ENCODE data around the gene KRT31.
"Not testable (repeated sequence)": the region's sequence is repeated elsewhere in the genome, so short reads cannot be mapped to it uniquely, and the experiment has no call there.

Gene KRT31

GRCh38 chr17:41396996-41397660 lies at the start of gene KRT31:
TSS of gene KRT31 (minus strand) at chr17:41397608. CDS start at chr17:41397539, 69 bp downstream.
- peak; percentile 60 for DNase-seq

GRCh38 chr17:41446806-41447205 lies 49.4 kb upstream of the KRT31 start:
- DNase-seq = no peak

GRCh38 chr17:41444640-41445039 lies 47.2 kb upstream of the KRT31 start:
- DNase-seq = no peak

GRCh38 chr17:41444186-41444585 lies 46.8 kb upstream of the KRT31 start:
- no peak for DNase-seq

- DNase-seq = no peak
Observed at GRCh38 chr17:41442739-41443138, 45.3 kb upstream of the KRT31 start.

GRCh38 chr17:41440531-41441033 lies 43.2 kb upstream of the KRT31 start, which contains the start of gene KRT38:
TSS of gene KRT38 (minus strand) at chr17:41440983. CDS start at chr17:41440921, 62 bp downstream.
- DNase-seq = no peak

- DNase-seq = no peak
Observed at GRCh38 chr17:41439375-41439774, 42.0 kb upstream of the KRT31 start.

- no peak for DNase-seq
Observed at GRCh38 chr17:41437769-41438168, 40.4 kb upstream of the KRT31 start.

GRCh38 chr17:41437254-41437653 lies 39.8 kb upstream of the KRT31 start:
- DNase-seq = no peak

- DNase-seq = no peak
Observed at GRCh38 chr17:41434415-41434814, 37.0 kb upstream of the KRT31 start.

- DNase-seq = no peak
Observed at GRCh38 chr17:41434005-41434404, 36.6 kb upstream of the KRT31 start.

GRCh38 chr17:41433586-41433985 lies 36.2 kb upstream of the KRT31 start:
- no peak for DNase-seq

GRCh38 chr17:41430376-41430775 lies 33.0 kb upstream of the KRT31 start:
- DNase-seq = not testable (repeated sequence)

- no peak for DNase-seq
Observed at GRCh38 chr17:41429667-41430066, 32.3 kb upstream of the KRT31 start.

GRCh38 chr17:41428591-41429291 lies 31.3 kb upstream of the KRT31 start:
- DNase-seq = no peak

- no peak for DNase-seq
Observed at GRCh38 chr17:41424111-41424635, 26.8 kb upstream of the KRT31 start, which contains the start of gene KRT37. TSS of gene KRT37 (minus strand) at chr17:41424585. CDS start at chr17:41424523, 62 bp downstream.

GRCh38 chr17:41422586-41422985 lies 25.2 kb upstream of the KRT31 start:
- DNase-seq = not testable (repeated sequence)

GRCh38 chr17:41421617-41422016 lies 24.2 kb upstream of the KRT31 start:
- no peak for DNase-seq

- no peak for DNase-seq
Observed at GRCh38 chr17:41421116-41421515, 23.7 kb upstream of the KRT31 start.

GRCh38 chr17:41420134-41420533 lies 22.7 kb upstream of the KRT31 start:
- no peak for DNase-seq

GRCh38 chr17:41419716-41420115 lies 22.3 kb upstream of the KRT31 start:
- DNase-seq = no peak

GRCh38 chr17:41418116-41418860 lies 20.9 kb upstream of the KRT31 start:
- DNase-seq = no peak

GRCh38 chr17:41417576-41418015 lies 20.2 kb upstream of the KRT31 start:
- DNase-seq = no peak
